Endothelial cell of umbilical vein (primary cell): ENCODE measurements around the gene VPS45. TPM values are rescaled to one million over a fixed set of nuclear protein-coding genes. Genes with fewer than 3 reads are reported as not detected.

Source experiments
- BruUV-seq: library from RNA; stranded (reverse); fragments of 400-500 nt; replicated peaks from 2 replicates; lab custom pipeline; 2021; lab: Mats Ljungman, UMichigan
- CTCF ChIA-PET: fragments of 300-600, 350-600 bp; sonication (Branson Sonifier 250); formaldehyde crosslinking; loops from one replicate; lab custom pipeline; 2021; ENCODE audit warnings: antibody characterized with exemption, inconsistent platforms; lab: Charles Lee
- POLR2A ChIA-PET: fragments of 300-600, 350-600 bp; sonication (Branson Sonifier 250); formaldehyde crosslinking; loops from one replicate; lab custom pipeline; 2021; ENCODE audit warnings: antibody characterized with exemption, inconsistent platforms; lab: Charles Lee
- DNase-seq: peaks from one replicate; pipeline ENCODE4 v3.0.0-alpha.2; 2011; ENCODE audit warnings: low read depth, low spot score
- FAIRE-seq: peaks from 2 replicates; lab custom pipeline; 2011; peaks lifted over from hg19 to GRCh38; lab: Jason Lieb, UNC
- H2AFZ ChIP-seq: 2 replicates; pipeline ENCODE4 v1.6.0; 2012; ENCODE audit warnings: low read depth, low read length, control low read depth, inconsistent platforms
- H3K27ac ChIP-seq: 2 replicates; pipeline ENCODE4 v1.5.1; 2011; ENCODE audit warnings: low read depth, mild to moderate bottlenecking, control low read depth, low read length, moderate library complexity; ENCODE audit not compliant: insufficient read depth
- H3K27me3 ChIP-seq, 2 experiments: 2 replicates each; pipeline versions ENCODE4 v1.6.0 to v1.6.1; 2011; ENCODE audit warnings: low read length in 2 of 2, mixed read lengths in 1 of 2; ENCODE audit not compliant: control insufficient read depth in 2 of 2, insufficient read depth in 2 of 2
- H3K36me3 ChIP-seq, 2 experiments: 2 replicates in 1 of 2; 3 replicates in 1 of 2; pipeline ENCODE4 v1.5.1; 2011; ENCODE audit warnings: low read length in 2 of 2, mild to moderate bottlenecking in 1 of 2, moderate library complexity in 1 of 2; ENCODE audit not compliant: control insufficient read depth in 2 of 2, insufficient read depth in 2 of 2; ENCODE audit errors: extremely low read depth in 1 of 2
- H3K4me1 ChIP-seq: 3 replicates; pipeline ENCODE4 v1.5.1; 2011; ENCODE audit warnings: mild to moderate bottlenecking, low read length; ENCODE audit not compliant: control insufficient read depth, insufficient read depth; ENCODE audit errors: extremely low read depth
- H3K4me2 ChIP-seq: 2 replicates; pipeline ENCODE4 v1.6.1; 2011; ENCODE audit warnings: low read length, control low read depth, mixed read lengths; ENCODE audit not compliant: insufficient read depth
- H3K4me3 ChIP-seq, 3 experiments: fragments of 200-600 bp in 1 of 3; sonication (generic), shearing (Covaris generic) in 1 of 3; replicated peaks in 1 of 3; 2 replicates each; pipeline ENCODE4 v1.5.1; 2011 to 2016; ENCODE audit warnings: control low read depth in 3 of 3, low read length in 3 of 3, mild to moderate bottlenecking in 2 of 3, inconsistent platforms in 1 of 3, low read depth in 1 of 3, moderate library complexity in 1 of 3; ENCODE audit not compliant: insufficient read depth in 1 of 3
- H3K79me2 ChIP-seq: 2 replicates; pipeline ENCODE4 v1.6.0; 2012; ENCODE audit warnings: low read length, inconsistent platforms; ENCODE audit not compliant: control insufficient read depth, insufficient read depth
- H3K9ac ChIP-seq: replicated peaks from 2 replicates; pipeline ENCODE3; 2011; ENCODE audit warnings: low read length, control low read depth; ENCODE audit not compliant: insufficient read depth; ENCODE audit errors: extremely low read depth
- H3K9me1 ChIP-seq: replicated peaks from 3 replicates; pipeline ENCODE4 v1.6.0; 2011; ENCODE audit warnings: mild to moderate bottlenecking, low read length; ENCODE audit not compliant: control insufficient read depth, insufficient read depth; ENCODE audit errors: extremely low read depth
- H3K9me3 ChIP-seq: replicated peaks from 2 replicates; pipeline ENCODE4 v1.5.1; 2012; ENCODE audit warnings: low read length, inconsistent platforms; ENCODE audit not compliant: control insufficient read depth, insufficient read depth
- H4K20me1 ChIP-seq: replicated peaks from 2 replicates; pipeline ENCODE3; 2011; ENCODE audit warnings: mild to moderate bottlenecking, low read length; ENCODE audit not compliant: control insufficient read depth, insufficient read depth; ENCODE audit errors: extremely low read depth
- CTCF ChIP-seq, 2 donors: IDR thresholded peaks; 1 replicate in 1 of 2; 2 replicates in 1 of 2; pipeline ENCODE4 v1.5.1; 2011; ENCODE audit warnings: low read length in 2 of 2, mild to moderate bottlenecking in 2 of 2, moderate library complexity in 2 of 2, control low read depth in 1 of 2, inconsistent platforms in 1 of 2, low read depth in 1 of 2; ENCODE audit not compliant: insufficient read depth in 1 of 2; ENCODE audit errors: extremely low read depth in 1 of 2
- EZH2 ChIP-seq: IDR thresholded peaks from 2 replicates; pipeline ENCODE4 v1.6.1; 2012; ENCODE audit warnings: borderline replicate concordance, low read depth, mild to moderate bottlenecking, moderate library complexity, low read length, inconsistent platforms; ENCODE audit not compliant: severe bottlenecking
- FOS ChIP-seq: IDR thresholded peaks from 2 replicates; pipeline ENCODE4 v1.6.1; 2011; ENCODE audit warnings: mild to moderate bottlenecking, low read length, moderate library complexity, borderline replicate concordance; ENCODE audit not compliant: insufficient read depth
- GATA2 ChIP-seq: IDR thresholded peaks from 2 replicates; pipeline ENCODE4 v1.7.0; 2011; ENCODE audit warnings: low read depth, mild to moderate bottlenecking, moderate library complexity, mixed read lengths, low read length; ENCODE audit not compliant: insufficient read length, insufficient read depth
- JUN ChIP-seq: IDR thresholded peaks from 2 replicates; pipeline ENCODE4 v1.6.1; 2011; ENCODE audit warnings: borderline replicate concordance, low read depth; ENCODE audit not compliant: insufficient read length, insufficient read depth
- MAX ChIP-seq: IDR thresholded peaks from 2 replicates; pipeline ENCODE4 v1.6.1; 2011; ENCODE audit not compliant: insufficient read depth, insufficient read length
- MYC ChIP-seq: IDR thresholded peaks from one replicate; pipeline ENCODE4 v1.6.1; 2011; ENCODE audit warnings: mild to moderate bottlenecking, low read depth, low read length
- POLR2A ChIP-seq: IDR thresholded peaks from 2 replicates; pipeline ENCODE4 v1.6.1; 2012; ENCODE audit warnings: low read depth, mild to moderate bottlenecking, control low read depth, low read length
- POLR2AphosphoS5 ChIP-seq: IDR thresholded peaks from 2 replicates; pipeline ENCODE4 v1.6.1; 2012; ENCODE audit warnings: low read depth, mild to moderate bottlenecking, control low read depth, low read length, moderate library complexity; ENCODE audit not compliant: insufficient read depth
- dilution Hi-C: fragments of 300-500 bp; cut with MboI; formaldehyde crosslinking; loops from one replicate; pipeline ENCODE4 v1.15.0; 2019; ENCODE audit warnings: low sequenced_read_pairs; ENCODE audit not compliant: extremely low pct_ligation_motif_present
- intact Hi-C: fragments of 100-400 bp; cut with micrococcal nuclease; formaldehyde crosslinking; loops from one replicate; pipeline ENCODE4 v1.10.0; 2022
- polyA plus RNA-seq, 4 experiments: library from polyadenylated mRNA; depleted of rRNA in 3 of 4; stranded (reverse) in 3 of 4; unstranded in 1 of 4; fragments of >200 nt; gene quantifications; 2 replicates each; pipeline versions ENCODE4 v1.2.1 to v1.2.3, GENCODE V29; 2011 to 2012; ENCODE audit warnings: missing spikeins in 1 of 4
- total RNA-seq: library from RNA; stranded (reverse); gene quantifications from 2 replicates; pipeline ENCODE4 v1.2.3, GENCODE V29; 2021

VPS45 gene
- total and polyA plus RNA-seq, 2 donors (not counting 3 experiments of a cell fraction or from before 2014, with no cell fraction given): 24.8 to 43.7 TPM

- ChIA-PET POLR2A (interaction anchor here (1.3 kb wide), 1 partner anchor 10 kb away, joined by 7 read pairs; no protein-coding TSS in a partner anchor), CTCF (interaction anchor here (1.4 to 5.5 kb wide), 3 partner anchors 14 to 76 kb away, joined by 7 to 34 read pairs (median 11); no protein-coding TSS in a partner anchor)
- FAIRE-seq (peak; percentile 58), DNase-seq (no peak)
- Histone ChIP-seq H3K36me3 (peaks cover 0 to 4% of the 10 kb centered on the region in 2 experiments), H3K27ac (peak overlapping the region; percentile 87), H3K9me3 (no peaks in the 10 kb centered on the region), H3K4me2 (peak overlapping the region; percentile 95), H3K9ac (peak overlapping the region; percentile 92), H3K79me2 (peaks cover 20% of the 10 kb centered on the region), H3K4me3 (peak overlapping the region; percentile 83 to 93 (median 89)), H3K4me1 (peaks cover 44% of the 10 kb centered on the region), H2AFZ (peak overlapping the region; percentile 79), H3K9me1 (no peaks in the 10 kb centered on the region), H4K20me1 (no peaks in the 10 kb centered on the region), H3K27me3 (no peaks in the 10 kb centered on the region)
- dilution Hi-C loops: no loop called here
- intact Hi-C loops: no loop called here
- TSS peak; percentile 35 for BruUV-seq
- no peak for TF ChIP-seq GATA2
- no peak for TF ChIP-seq POLR2AphosphoS5
- no peak for TF ChIP-seq JUN
- TF ChIP-seq EZH2: no peak
- TF ChIP-seq CTCF (IDR thresholded peaks at IDR 0.05; ENCODE audit: extremely low read depth in 1 of 2, insufficient read depth in 1 of 2, low read depth in 1 of 2, low read length in 2 of 2): no peak
- no peak for TF ChIP-seq POLR2A
- no peak for TF ChIP-seq MYC
- no peak for TF ChIP-seq FOS
- TF ChIP-seq MAX: no peak
Measured at GRCh38 chr1:150148837-150149270, 81.3 kb downstream of the VPS45 start.
